Activated T-helper 1 cell treated with Interleukin-2 at 50 U/mL for 16 hours (primary cell): ENCODE measurements around the gene ACSS2.
"Not testable (repeated sequence)": the region's sequence is repeated elsewhere in the genome, so short reads cannot be mapped to it uniquely, and the experiment has no call there.

Source experiments
- DNase-seq: peaks from one replicate; pipeline ENCODE4 v3.0.0-alpha.2; 2020; ENCODE audit warnings: low read depth

Gene ACSS2

GRCh38 chr20:34874094-34874654 is 2.2 kb upstream of the ACSS2 start:
- DNase-seq, result peak; percentile 19

DNA sequence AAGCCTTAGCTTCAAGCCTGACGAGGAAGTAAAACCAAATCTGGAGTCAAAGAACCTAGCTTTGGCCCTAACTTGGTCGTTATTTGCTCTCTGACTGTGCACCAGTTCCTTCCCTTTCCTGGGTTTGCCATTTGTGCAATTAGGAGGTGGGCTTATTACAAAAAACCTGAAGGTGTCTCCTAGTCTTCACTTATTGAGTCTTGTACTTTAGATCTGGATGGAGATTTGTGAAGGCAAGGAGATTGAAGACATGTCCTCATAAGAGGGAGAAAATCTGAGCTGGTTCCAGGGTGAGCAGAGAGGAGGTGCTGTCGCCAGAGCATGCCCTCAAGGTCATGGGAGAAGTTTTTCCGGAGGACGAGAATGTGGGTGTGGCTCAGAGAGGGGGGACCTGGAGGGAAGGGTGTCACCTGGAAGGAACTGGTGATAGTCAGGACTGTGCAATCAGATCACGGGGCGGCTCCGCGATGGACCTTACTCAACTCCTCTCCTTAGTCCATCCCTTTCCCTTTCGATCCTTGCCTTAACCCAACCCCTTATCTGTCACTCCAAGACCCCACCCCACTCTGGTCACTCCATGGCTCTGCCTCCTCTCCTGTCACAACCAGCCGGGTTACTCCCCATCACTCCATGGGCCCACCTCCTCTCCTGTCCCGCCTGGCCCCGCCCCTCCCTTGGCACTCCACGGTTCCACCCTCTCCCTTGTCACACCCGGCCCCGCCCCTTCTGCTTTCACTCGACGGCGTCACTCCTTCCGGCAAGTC is 588 bp upstream of the ACSS2 start:
- no peak for DNase-seq

GRCh38 chr20:34880215-34880850 is 3.9 kb downstream of the ACSS2 start:
- DNase-seq, result no peak

DNA sequence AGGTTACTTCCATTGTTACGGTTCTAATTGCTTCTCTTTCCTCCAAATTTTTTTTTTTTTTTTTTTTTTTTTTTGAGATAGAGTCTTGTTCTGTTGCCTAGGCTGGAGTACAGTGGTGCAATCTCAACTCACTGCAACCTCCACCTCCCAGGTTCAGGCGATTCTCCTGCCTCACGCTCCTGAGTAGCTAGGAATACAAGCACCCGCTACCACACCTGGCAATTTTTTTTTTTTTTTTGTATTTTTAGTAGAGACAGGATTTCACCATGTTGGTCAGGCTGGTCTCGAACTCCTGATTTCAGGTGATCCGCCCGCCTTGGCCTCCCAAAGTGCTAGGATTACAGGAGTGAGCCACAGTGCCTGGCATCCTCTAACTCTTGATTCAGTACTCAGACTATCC is 4.6 kb downstream of the ACSS2 start:
- DNase-seq, result not testable (repeated sequence)

GRCh38 chr20:34881689-34882088 is 5.3 kb downstream of the ACSS2 start:
- DNase-seq, result no peak

GRCh38 chr20:34883087-34883688 is 6.8 kb downstream of the ACSS2 start:
- no peak for DNase-seq

DNA sequence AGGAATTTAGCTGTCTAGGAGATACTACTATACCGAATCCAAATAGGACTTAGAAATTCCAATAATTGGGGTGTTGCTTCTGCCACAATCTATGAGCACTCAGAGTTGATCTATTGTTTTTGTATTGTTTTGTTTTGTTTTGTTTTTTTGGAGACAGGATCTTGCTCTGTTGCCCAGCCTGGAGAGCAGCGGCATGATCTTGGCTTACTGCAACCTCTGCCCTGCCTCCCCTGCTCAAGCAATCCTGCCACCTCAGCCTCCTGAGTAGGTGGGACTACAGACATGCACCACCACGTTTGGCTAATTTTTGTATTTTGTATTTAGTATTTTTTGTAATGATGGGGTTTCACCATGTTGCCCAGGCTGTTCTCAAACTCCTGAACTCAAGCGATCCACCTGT is 7.4 kb downstream of the ACSS2 start:
- DNase-seq, result no peak

- no peak for DNase-seq
Observed at GRCh38 chr20:34884260-34884659, 7.8 kb downstream of the ACSS2 start.

DNA sequence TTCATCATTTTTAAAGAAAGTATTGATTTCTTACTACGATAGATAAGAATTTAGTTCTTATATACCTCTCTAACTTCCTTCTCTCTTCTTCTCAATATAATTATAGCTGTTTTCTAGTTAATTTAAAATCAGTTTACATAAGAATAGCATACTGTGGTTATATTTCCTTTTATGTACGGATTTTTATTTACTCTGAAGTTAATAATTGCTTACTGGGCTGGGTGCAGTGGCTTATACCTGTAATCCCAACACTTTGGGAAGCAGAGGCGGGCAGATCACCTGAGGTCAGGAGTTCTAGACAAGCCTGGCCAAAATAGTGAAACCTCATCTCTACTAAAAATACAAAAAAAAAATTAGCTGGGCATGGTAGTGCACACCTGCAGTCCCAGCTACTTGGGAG is 9.7 kb downstream of the ACSS2 start:
- no peak for DNase-seq

DNA sequence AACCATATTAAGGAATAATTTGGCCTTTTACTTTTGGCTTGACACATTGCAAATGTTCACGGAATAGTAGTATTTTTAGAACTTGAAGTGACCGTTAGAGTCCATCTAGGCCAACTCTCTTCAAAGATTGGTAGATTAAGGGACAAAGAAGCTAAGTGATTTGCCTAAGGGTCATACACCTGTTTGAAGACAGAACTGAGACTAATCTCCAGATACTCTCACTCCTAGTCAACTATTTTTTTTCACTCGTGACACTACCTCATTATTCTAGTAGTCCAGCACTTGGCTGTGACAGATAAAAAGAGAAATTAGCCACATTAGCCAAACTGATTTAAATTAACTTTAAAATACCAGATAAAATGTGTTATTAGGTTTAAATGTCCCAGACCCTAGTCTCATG is 10.6 kb downstream of the ACSS2 start:
- DNase-seq, result no peak

DNA sequence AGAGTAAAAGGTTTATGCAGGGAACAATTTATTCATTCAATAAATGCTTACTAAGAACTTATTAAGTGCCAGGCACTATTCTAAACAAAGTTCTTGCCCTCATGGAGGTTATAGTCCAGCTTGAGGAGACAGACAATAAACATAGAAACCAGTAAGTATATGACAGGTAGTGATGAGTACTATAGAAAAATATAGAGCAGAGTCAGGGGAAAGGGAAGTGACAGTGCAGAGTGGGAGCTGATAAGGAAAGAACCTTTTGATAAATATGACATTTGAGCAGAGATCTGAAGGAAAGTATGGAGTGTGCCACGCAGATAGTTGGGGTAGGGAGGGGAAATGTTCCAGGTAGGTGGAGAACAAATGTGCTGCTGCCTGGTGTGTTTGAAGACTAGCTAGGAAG is 12.1 kb downstream of the ACSS2 start:
- DNase-seq, result no peak

- no peak for DNase-seq
Observed at GRCh38 chr20:34891166-34892062, 15.0 kb downstream of the ACSS2 start.

GRCh38 chr20:34892671-34893070 is 16.3 kb downstream of the ACSS2 start:
- DNase-seq, result no peak

- no peak for DNase-seq
Observed at GRCh38 chr20:34894723-34895122, 18.3 kb downstream of the ACSS2 start.

DNA sequence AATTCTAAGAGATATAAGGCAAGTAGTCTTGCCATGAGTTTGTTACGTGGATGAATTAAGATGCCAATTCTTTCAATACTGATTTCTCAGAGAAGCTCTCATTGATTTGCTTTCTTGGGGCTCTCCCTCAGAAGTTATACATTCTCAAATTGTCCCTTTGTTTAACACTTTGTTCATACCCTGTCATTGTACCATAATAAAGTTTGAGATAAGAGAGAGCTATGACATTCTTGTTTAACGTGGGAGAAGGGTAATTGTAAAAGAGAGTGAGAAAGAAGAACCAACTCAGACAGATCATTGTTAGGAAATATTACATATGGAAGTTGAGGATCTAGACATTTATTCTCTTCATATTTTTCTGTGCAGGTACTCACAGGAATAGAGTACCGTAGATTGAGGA is 19.1 kb downstream of the ACSS2 start:
- DNase-seq, result no peak

DNA sequence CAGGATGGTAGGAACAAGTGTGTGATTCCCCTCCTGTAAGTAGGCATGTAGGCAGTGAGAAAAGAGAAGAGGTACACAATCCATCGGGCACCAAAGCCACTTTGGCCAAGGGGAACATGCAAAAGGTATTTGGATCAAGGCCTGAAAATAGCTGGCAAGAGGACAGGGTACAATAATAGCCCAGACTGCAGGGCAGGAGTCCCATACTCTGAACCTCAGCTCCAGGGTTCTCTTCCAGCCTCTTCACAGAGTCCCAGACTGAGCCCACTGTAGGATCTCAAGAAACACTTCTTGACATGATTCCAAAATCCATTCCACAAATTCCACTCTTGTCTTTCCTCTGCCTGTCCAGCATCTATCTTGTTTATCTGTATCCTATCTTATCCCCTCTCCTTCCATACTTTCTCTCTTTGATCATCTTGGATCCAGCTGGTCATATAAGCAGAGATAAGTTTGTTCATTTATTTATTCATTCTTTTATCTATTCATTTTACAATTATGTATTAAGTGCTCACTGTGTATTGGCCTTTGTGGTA is 19.7 kb downstream of the ACSS2 start:
- no peak for DNase-seq

DNA sequence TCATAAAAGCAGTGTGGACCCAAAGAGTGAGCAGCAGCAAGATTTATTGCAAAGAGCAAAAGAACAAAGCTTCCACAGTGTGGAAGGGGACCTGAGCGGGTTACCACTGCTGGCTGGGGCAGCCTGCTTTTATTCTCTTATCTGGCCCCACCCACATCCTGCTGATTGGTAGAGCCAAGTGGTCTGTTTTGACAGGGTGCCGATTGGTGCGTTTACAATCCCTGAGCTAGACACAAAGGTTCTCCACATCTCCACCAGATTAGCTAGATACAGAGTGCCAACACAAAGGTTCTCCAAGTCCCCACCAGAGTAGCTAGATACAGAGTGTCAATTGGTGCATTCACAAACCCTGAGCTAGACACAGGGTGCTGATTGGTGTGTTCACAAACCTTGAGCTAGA is 21.7 kb downstream of the ACSS2 start:
- not testable (repeated sequence) for DNase-seq

DNA sequence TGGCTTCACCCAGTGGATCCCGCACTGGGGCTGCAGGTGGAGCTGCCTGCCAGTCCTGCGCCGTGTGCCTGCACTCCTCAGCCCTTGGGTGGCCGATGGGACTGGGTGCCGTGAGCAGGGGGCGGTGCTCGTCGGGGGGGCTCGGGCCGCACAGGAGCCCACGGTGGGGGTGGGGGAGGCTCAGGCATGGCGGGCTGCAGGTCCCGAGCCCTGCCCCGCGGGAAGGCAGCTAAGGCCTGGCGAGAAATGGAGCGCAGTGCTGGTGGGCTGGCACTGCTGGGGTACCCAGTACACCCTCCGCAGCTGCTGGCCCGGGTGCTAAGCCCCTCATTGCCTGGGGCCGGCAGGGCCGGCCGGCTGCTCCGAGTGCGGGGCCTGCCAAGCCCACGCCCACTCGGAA is 22.3 kb downstream of the ACSS2 start:
- not testable (repeated sequence) for DNase-seq

- no peak for DNase-seq
Observed at GRCh38 chr20:34904202-34904621, 27.8 kb downstream of the ACSS2 start.

- DNase-seq, result no peak
Observed at GRCh38 chr20:34907616-34908469, 31.4 kb downstream of the ACSS2 start.

DNA sequence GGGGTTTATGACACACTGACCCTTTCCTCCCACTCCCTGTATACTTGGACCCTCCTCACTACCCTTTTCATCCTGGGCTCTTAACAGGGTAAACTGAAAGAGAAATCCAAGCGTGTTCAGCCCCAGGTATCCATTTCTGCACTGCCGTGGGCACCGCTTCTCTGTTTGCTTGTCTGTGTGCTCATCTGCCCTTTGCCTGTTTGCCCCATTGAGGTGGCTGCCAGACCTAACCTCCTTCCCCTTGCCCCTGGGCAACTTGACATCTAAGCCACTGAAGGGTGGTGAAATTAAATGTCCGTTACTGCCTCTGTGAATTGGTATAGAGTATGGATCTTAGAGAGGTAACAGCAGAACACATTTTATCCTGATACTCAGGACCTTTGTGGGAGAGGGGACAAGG is 38.7 kb downstream of the ACSS2 start:
- DNase-seq, result no peak
